Neutrophil (primary cell): ENCODE measurements around the gene CSTPP1.

Experiments used
- H3K27ac ChIP-seq: fragments of 200-600 bp; sonication (generic); 2 replicates; pipeline ENCODE4 v1.5.1; 2016; ENCODE audit warnings: mild to moderate bottlenecking, moderate library complexity
- H3K27me3 ChIP-seq: fragments of 200-600 bp; sonication (generic); 2 replicates; pipeline ENCODE4 v1.6.0; 2016; ENCODE audit warnings: mild to moderate bottlenecking
- H3K36me3 ChIP-seq: fragments of 200-600 bp; sonication (generic); 2 replicates; pipeline ENCODE4 v1.5.1; 2017
- H3K4me1 ChIP-seq, 2 experiments: fragments of 200-600 bp in 1 of 2; sonication (generic) in 1 of 2; 1 replicate in 1 of 2; 2 replicates in 1 of 2; pipeline versions ENCODE4 v1.5.1 to v1.6.1; 2013 to 2016; ENCODE audit warnings: low read depth in 1 of 2, low read length in 1 of 2, mild to moderate bottlenecking in 1 of 2, moderate library complexity in 1 of 2; ENCODE audit not compliant: control insufficient read depth in 1 of 2, insufficient read depth in 1 of 2
- H3K4me3 ChIP-seq, 2 experiments: fragments of 200-600 bp in 1 of 2; sonication (generic) in 1 of 2; 1 replicate in 1 of 2; 2 replicates in 1 of 2; pipeline ENCODE4 v1.5.1; 2013 to 2016; ENCODE audit warnings: low read depth in 1 of 2, low read length in 1 of 2, mild to moderate bottlenecking in 1 of 2, moderate library complexity in 1 of 2
- H3K9me3 ChIP-seq: fragments of 200-600 bp; sonication (generic); 2 replicates; pipeline ENCODE4 v1.5.1; 2016
- TF ChIP-seq, protein P1 (sequence below): fragments of 200-600 bp; sonication (generic); IDR thresholded peaks from 2 replicates; pipeline ENCODE4 v1.5.1; 2016; ENCODE audit warnings: antibody characterized with exemption

The CSTPP1 gene

DNA sequence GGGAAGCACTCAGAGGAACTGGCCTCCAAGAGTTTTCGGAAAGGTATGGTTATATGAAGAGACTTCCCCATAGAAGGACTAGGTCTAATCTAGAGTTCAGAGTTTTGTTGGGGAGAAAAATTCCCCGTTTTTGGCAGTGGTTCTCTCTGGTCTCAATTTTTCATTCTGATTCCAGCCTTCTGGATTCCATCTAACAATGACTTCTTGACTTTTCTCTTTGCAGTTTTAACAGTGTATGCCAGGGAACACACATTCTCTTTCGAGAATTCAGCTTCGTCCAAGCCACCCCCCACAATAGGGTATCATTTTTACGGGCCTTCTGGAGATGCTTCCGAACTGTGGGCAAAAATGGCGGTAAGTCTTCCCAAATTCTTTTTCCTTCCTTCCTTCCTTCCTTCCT, 115.6 kb downstream of the CSTPP1 start:
- H3K4me1 ChIP-seq, result no peaks in the 10 kb centered on the region
- no peak overlapping the region for H3K27ac ChIP-seq
- H3K4me3 ChIP-seq, result no peak overlapping the region
- H3K27me3 ChIP-seq, result no peaks in the 10 kb centered on the region
- no peaks in the 10 kb centered on the region for H3K9me3 ChIP-seq
- TF ChIP-seq, protein P1, sequence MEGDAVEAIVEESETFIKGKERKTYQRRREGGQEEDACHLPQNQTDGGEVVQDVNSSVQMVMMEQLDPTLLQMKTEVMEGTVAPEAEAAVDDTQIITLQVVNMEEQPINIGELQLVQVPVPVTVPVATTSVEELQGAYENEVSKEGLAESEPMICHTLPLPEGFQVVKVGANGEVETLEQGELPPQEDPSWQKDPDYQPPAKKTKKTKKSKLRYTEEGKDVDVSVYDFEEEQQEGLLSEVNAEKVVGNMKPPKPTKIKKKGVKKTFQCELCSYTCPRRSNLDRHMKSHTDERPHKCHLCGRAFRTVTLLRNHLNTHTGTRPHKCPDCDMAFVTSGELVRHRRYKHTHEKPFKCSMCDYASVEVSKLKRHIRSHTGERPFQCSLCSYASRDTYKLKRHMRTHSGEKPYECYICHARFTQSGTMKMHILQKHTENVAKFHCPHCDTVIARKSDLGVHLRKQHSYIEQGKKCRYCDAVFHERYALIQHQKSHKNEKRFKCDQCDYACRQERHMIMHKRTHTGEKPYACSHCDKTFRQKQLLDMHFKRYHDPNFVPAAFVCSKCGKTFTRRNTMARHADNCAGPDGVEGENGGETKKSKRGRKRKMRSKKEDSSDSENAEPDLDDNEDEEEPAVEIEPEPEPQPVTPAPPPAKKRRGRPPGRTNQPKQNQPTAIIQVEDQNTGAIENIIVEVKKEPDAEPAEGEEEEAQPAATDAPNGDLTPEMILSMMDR, result no peak
- H3K36me3 ChIP-seq, result no peaks in the 10 kb centered on the region

DNA sequence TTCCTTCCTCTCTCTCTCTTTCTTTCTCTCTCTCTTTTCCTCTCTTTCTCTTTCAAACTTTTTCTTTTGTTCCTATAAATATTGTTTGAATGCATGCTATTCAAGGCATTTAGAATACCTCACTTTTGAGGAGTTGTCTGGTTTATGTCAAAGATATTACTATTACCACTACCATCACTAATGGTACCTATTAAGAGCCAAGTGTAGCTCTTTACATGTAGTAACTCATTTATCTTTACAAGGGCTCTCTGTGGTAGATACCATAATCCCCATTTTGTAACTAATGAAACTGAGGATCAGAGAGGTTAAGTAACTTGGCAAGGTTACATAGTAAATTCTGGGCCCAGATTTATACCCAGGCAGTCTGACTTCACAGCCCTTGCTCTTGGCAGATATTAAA, 116.0 kb downstream of the CSTPP1 start:
- no peaks in the 10 kb centered on the region for H3K27me3 ChIP-seq
- no peaks in the 10 kb centered on the region for H3K36me3 ChIP-seq
- TF ChIP-seq, protein P1, result no peak
- H3K27ac ChIP-seq, result no peak overlapping the region
- H3K4me1 ChIP-seq, result no peaks in the 10 kb centered on the region
- no peaks in the 10 kb centered on the region for H3K9me3 ChIP-seq
- no peak overlapping the region for H3K4me3 ChIP-seq

DNA sequence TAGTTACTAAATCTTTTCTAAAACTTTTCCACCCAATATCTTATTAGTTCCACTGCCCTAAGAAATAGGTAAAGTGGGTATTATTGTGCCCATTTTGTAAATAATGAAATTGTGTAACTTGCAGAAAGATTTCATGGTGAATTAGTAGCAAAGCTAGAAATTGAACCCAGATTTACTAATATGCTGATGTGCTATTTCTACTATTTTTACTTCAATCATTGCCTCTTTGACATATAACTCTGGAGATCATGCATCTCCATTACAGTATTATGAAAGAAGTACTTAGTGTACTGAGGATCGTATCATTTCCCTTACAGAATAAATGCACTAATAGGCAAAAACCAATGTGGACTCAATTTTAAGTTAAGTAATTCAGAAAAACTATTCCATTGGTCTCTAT, 119.0 kb downstream of the CSTPP1 start:
- TF ChIP-seq, protein P1, result no peak
- Histone ChIP-seq H3K9me3 (no peaks in the 10 kb centered on the region), H3K27ac (no peak overlapping the region)

DNA sequence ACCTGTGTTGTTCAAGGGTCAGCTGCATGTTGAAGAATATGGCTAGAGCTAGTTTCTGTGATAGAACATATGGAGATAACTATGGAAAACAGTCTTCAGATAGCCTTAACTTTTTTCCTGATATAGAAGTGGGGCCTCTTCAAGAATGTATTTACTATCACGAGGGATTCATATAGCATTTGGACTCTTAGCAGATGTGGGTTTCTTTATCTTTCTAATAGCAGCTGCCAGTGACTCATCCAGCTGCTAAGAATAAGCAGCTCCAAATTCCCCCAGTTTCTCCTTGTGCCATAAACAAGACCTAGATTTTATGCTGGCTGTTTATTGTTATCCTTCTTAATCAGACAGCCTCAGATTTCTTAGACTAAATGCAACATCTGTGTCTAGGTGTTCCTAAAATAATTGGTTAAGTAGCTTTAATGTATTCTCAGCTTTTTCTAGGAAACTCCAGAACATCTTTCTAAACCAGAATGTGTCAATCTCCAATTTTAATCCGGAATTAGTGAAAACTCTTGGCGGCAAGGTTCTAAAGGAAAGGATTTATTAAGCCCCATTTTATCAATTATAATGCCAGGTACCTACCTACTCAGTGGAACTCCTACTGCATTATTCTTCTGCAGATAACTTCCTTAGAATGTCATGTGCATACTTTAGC, 119.8 kb downstream of the CSTPP1 start:
- no peaks in the 10 kb centered on the region for H3K36me3 ChIP-seq
- H3K27ac ChIP-seq, result no peak overlapping the region
- TF ChIP-seq, protein P1, result no peak
- H3K4me1 ChIP-seq, result no peaks in the 10 kb centered on the region
- H3K4me3 ChIP-seq, result no peak overlapping the region
- H3K9me3 ChIP-seq, result no peaks in the 10 kb centered on the region
- no peaks in the 10 kb centered on the region for H3K27me3 ChIP-seq

More for the DNA sequence above, 119.0 kb downstream of the CSTPP1 start:
- no peaks in the 10 kb centered on the region for H3K36me3 ChIP-seq
- no peaks in the 10 kb centered on the region for H3K4me1 ChIP-seq
- H3K27me3 ChIP-seq, result no peaks in the 10 kb centered on the region
- H3K4me3 ChIP-seq, result no peak overlapping the region

DNA sequence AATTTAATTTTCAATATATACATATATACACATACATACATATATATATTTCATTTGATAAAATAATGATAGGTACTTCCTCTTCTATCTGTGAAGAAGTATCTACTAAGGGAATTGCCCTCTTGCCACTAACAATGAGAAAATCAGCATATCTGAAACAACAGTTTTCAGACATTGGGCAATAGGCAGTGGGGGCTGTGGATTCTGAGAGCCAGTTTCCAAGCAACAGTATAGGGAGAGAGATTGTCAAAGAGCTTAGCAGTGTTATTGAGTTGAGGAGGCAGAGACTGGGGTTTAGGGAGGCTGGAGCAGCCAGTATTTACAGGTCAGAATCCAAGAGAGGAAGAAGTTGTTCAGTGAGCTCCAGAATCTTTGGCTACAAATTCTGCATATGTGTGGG, 120.8 kb downstream of the CSTPP1 start:
- no peaks in the 10 kb centered on the region for H3K27me3 ChIP-seq
- no peaks in the 10 kb centered on the region for H3K36me3 ChIP-seq
- H3K4me3 ChIP-seq, result no peak overlapping the region
- no peaks in the 10 kb centered on the region for H3K9me3 ChIP-seq
- no peak overlapping the region for H3K27ac ChIP-seq
- no peaks in the 10 kb centered on the region for H3K4me1 ChIP-seq
- TF ChIP-seq, protein P1, result no peak
